Activated CD4-positive, alpha-beta T cell treated with anti-CD3 and anti-CD28 coated beads, Interleukin-2, amount 50 U/mL, for 48 hours (primary cell): ENCODE results near the gene OTUD7B.
"Not testable (repeated sequence)": the region's sequence is repeated elsewhere in the genome, so short reads cannot be mapped to it uniquely, and the experiment has no call there.

Experiments
- DNase-seq, 2 experiments: peaks; one replicate each; pipeline ENCODE4 v3.0.0-alpha.2; 2020

Gene OTUD7B

DNA sequence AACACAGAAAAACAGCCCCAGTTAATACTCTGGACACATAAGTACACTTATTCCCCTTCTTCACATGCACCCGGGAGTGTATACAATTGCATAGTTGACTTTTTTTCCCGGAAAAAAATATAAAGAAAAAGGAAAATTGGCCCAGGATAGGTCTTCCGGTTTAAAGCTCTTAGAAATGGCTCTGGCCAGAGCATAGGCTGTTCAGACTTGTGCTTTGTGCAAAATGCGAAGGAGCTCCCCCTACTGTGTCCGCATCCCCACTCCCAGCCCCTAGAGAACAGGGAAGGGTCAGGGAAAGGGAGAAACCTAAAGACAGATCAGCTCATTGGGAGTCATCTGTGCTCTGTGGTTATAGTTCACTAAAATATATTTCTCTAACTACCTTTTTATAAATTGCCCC, 68.3 kb downstream of the OTUD7B start:
- no peak for DNase-seq

DNA sequence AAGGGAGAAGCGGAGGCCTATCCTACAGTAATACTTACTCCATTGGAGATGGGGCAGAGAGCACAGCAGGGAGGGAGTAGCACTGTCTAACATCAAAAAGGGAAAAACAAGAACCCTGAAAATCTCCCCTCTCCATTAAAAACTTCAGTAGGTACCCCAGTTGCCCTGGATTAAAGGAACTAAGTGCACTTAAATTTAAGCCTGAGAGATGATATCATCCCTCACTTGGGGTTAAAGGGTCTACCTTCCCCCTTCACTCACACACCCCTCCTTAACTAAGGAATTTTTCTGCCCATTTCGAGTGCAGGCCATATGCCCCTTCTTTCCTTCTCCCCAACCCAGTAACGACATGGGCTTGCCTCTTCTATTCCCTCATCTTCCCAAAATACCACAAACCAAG, 70.1 kb downstream of the OTUD7B start:
- DNase-seq = no peak

DNA sequence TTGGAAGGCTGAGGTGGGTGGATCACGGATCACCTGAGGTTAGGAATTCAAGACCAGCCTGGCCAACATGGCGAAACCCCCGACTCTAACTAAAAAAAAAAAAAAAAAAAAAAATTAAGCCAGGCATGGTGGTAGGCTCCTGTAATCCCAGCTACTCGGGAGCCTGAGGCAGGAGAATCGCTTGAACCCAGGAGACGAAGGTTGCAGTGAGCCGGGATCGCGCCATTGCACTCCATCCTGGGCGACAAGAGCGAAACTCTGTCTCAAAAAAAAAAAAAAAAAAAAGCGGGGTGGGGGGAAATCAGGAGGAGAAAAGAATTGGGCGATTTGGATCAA, 71.9 kb downstream of the OTUD7B start:
- DNase-seq = not testable (repeated sequence)

DNA sequence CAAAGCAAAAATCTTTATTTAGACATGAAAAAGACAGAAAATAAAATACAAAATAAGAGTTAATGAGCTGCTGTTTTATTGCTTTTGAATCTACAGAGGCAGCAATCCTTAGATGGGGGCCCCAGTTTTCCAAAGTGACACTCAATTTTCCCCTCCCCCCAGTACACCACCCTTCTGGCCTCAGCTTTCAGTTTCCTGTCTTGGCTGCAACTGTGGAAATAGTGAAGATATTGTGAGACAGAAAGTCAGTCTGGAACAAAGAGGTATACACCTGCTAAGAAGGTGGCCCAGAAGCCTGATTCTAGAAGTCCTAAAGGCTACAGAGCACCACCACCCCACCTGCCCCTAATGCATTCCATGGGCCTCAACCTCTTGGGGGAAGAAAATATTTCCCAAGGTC, 72.8 kb downstream of the OTUD7B start:
- DNase-seq = no peak

DNA sequence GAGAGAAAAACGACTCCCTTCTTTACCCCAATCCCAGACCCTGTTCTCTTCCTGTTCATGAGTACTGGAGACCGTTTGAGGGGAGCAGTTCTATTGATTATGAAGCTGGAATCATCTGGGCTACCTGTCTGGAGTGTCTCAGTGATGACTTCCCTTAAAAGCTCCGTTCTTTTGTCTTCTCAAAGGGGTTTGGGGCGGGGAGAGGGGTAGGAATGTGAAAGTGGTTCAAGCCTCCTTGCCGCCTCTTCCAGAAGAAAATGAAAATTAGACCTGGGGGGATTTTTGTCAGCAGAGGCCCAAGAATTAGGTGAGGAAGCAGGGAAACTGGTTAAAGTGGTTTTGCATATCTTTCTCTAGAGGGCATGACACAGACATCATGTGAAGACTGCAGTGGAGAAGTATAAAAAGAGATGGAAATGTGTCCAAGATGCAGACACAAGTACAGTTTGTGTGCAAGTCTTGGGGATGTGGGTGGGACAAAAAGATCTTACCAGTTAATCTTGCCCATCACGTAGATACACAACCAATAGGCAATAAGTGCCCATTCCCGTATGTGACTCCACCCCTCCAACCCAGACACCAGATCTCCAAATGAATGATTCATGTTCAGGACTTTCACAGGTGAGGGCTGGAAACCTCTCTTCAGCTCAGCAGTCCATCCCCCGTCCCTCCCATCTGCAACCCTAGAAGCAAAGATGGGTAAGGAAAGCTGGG, 73.4 kb downstream of the OTUD7B start:
- peak in 1 of 2 experiments; percentile 24 for DNase-seq

DNA sequence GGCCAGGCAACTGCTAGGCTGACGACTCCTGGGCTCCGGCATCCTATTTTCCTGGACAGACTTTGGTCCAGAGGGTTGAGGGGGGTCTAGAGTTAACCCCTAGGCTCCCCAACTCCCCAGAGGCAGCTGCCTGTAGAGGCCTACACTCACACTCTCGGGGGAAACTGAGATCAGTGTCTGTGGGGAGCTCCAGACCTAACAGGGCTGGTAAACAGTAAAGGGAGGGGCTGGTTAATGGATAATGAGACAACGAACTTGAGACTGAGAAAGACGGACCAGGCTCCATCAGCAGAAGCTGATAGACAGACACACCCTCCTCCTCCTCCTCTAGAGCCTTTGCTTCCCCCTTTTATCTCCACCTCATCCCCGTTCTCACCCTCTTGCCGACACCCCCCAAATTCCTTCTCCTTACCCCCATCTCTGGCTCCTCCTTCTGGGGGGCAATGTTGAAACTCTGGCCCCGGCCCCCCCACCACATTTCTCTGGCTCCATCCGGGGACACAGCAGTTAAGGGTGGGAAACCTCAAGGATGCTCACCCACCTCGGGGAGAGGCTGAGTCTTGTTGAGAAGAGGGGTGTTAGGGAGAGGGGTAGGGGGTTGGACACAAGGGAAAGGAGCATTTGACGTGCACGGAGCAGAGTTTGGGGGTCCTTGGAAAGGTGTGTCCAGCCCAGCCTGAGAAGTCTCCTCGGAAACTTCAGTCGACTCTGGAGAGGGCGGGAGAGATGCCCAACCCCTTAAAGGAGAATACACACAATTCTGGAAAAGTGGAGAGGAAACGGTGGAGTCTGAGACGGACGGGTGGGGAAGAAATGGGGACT, 74.1 kb downstream of the OTUD7B start, which contains the start of gene MTMR11:
MTMR11 (minus strand) TSS at position 710 of the 822 bp plus-strand sequence; CDS start at position 478, 232 bp downstream.
- no peak for DNase-seq

DNA sequence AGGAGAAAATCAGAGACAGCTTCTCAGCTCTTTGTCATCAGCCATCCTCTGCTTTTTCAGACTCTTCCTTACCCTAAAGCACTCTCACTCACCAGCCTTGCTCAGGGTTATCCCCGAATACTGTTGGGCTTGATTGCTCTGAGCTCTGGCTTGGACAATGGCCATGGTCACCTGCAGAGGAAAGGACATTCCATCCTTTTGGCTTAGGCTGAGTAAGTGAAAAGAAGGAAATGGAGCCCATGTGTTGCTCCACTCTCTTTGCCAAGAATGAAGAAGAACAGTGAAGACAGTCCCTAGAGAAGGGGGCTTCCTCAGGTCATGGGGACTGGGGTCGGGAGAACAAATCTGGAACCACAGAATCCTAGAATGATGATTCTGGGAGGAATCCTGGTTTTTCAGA, 76.2 kb downstream of the OTUD7B start:
- no peak for DNase-seq

DNA sequence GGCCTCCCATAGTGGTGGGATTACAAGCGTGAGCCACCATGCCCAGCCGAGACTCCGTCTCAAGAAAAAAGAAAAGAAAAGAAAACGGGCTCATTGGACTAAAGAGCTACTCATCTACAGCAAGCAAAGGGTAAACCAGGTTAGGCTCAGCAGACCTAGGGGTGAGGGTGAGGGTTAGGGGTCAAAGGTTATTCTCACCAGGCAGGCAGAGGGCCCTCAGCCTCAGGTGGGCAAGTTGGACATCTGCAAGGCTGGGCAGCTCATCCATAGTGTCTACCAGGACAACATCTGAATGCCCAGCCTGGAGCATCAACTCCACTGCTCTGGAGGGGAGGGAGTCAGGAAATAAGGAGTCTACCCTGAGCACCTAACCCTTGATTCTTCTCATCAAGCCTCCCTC, 77.3 kb downstream of the OTUD7B start:
- DNase-seq = no peak

DNA sequence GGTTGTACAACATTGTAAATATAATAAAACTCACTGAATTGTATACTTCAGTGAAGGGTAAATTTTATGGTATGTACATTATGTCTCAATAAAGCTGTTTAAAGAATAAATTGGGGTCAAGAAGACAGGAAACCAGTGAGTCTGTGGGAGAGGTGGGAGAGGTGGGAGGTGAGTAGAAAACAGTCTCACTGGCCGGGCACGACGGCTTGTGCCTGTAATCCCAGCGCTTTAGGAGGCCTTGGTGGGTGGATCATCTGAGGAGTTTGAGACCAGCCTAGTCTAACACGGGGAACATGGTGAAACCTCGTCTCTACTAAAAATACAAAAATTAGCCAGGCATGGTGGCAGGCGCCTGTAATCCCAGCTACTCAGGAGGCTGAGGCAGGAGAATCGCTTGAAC, 78.1 kb downstream of the OTUD7B start:
- DNase-seq = no peak

DNA sequence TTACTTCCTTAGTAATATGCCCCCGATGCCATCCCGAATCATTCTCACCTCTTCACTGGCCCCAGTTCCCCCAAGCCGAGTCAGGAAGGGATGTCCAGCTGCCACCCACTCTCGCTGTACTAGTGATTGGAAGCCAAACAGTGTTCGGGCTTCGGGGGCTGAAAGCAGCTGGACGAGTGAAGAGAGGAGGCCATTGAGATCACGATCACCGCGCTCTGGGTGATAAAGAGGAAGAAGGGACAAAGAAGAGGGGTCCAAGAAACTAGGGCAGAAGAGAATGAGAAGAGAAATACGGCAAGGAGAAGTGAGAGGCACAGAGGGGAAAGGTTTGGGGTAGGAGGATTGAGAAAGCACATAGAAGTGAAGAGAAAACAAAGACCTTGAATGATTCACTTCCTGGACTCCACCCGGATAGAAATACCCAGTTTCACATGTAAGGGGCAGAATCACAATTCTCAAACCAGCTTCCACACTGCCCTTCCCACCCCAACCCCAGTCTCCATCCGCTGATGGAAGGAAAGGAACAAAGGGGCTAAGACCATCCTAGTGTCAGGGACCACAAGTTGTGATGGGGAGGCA, 79.2 kb downstream of the OTUD7B start:
- DNase-seq = no peak

DNA sequence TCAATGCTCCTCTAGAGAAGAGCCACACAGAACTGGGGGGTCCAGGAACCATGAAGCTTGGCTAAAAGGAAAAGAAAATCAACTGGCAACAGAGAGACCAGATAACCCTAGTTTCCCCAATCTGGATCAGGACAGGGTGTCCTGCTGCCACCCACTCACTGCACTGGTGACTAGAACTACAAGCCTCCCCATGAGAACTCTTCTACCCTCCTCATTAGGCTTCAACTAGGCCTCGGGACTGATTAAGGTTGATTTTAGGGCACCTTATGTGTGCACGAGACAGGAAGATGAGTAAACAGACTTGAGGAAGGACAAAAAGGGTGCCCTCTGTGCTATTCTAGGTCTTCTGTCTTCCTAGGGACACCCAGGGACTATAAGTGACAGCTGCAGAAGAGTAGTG, 80.7 kb downstream of the OTUD7B start:
- no peak for DNase-seq

DNA sequence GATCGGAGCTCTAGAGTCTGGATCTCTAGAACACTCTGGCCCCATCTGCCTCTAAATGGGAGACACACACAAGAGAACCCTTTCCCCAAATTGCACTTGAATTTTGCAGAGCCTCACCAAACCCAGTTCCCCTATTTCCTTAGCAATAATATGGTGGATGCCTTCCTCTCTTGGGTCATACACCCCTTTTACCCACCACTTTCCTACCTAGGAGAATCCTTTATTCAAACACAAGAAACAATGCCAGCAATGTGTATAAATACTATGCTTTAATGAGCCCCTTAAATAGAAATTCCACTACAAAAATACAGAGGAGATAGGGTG, 82.2 kb downstream of the OTUD7B start:
- no peak for DNase-seq

DNA sequence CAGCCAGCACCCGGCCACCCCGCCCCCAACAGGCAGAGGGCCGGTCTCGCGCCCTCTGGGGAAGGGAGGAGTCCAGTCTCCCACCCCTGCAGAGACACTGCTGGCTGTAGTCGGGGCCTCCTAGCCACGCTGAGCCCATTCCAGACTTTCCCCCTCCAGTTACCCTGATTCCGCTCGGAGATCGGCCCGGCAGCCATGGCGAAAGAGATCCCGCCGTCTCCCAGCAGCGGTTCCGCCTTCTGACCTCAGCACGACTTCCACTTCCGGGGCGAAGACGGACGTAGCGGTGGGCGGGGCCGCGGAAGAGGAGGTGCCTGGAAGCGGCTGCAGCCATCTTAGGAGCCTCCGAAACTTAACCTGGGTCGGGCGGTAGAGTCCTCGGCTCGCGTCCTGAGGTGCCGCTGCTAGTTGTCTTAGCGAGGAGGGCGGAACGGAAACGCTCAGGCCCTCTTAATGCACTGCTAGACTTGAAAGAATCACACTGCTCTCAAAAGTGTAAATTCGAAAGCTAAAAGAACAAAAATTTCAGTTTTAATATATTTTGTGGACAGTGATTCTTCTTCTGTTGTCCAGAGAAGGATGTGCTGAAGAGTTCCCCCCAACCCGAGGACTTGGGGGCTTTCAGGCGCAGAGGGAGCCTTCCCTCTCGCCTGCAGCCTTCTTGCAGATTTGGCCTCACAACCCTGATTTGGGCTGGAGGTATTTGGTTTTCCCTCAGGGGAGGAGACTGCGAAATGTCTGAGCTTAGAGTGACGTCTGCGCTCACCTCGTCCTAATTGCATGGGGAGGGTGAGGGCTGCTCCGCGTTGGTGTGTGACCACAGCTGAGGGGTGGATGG, 82.7 kb downstream of the OTUD7B start, which contains the start of gene SF3B4:
SF3B4 (minus strand) TSS at position 241 of the 838 bp plus-strand sequence; CDS start at position 197, 44 bp downstream.
- peak; percentile 95 to 96 for DNase-seq

DNA sequence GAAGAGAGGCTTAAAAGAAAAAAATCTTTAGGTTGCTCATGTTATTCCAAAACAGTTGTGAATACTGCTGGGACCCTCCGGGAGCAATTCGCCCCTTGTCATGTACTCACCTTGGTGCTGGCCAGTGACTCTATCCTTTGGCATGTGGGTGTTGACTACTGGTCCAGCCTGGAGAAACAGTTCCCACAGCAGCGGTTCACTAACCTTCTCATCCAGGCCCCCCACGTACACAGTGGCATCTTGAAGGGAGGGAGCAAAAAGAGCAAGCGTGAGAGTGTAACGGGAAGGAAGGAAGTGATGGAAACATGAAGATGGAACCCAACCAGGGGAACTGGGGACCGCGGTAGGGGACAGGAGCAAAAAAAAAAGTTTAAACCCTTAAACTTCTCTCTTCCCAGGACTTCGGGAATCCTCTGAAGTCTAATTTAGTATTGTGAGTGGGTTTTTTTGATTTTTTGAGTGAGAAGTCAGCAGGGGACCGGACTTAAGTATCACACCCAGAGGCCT, 83.4 kb downstream of the OTUD7B start:
- DNase-seq = no peak

DNA sequence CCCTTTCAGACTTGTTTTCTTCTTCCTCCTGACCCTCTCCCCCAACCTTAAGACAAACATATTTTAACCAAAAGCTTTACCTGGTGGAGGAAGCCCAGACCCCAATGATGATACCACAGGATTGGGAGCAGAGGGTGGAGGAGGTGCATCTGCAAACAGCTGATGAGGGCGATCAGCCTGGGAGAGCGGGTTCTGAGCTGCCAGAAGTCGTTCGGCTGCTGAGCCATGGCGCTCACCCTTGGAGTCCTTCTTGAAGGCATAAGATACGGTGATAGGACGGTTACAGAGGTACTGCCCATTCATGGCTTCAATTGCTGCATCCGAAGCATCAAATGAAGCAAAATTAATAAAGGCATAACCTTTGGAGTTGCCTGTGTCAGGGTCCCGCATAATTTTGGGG, 84.2 kb downstream of the OTUD7B start:
- DNase-seq = no peak

DNA sequence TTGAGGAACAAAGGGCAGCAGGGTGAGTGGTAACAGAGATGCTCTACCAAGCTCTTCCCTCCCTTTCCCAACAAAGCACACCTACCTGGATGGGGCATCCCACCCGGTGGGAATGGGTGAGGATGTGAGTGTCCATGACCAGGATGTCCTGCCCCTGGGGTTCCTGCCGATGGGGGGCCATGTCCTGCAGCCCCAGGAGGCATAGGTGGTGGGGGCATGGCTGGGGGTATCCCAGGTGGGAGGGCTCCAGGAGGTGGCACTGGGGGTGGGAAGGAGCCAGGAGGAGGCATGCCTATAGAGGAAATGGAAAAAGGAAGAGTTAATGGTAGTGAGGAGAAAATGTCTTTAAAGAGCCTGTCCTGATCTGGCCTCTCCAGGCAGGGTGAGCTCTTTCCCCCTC, 84.8 kb downstream of the OTUD7B start:
- no peak for DNase-seq

DNA sequence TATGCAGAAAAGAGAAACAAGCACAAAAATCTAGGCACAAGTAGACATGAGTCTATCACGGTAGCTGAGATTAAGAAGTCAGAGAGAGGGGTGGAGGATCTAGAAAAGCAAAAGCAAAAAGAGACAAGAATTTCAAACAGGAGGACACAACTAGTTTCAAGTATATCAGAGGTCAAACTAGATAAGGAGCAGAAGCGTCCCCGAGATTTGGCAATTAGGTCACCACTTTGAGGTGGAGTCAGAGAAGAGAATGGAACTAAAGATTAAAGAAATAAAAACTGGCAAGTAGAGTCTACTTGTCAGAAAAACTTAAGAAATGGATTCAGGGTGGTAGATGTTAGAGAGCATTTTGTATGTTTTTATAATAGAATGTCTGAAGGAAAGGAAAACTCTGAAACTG, 85.2 kb downstream of the OTUD7B start:
- DNase-seq = no peak

DNA sequence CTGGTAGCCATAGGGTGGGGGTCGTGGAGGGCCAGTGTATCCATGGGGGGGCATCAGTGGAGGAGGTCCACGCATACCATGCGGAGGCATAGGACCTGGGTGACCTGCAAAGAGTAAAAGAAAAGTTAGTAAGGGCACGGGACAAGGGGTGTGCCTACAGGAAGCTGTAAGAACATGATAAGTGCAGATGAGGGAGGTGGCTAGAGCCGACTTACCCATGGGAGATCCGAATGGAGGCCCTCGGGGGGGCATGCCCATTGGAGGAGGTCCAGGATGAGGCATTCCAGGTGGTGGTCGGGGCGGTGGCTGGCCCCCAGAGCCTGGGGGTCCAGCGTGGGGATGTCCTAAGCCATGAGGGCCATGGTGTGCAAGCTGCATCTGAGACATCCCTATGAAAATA, 86.9 kb downstream of the OTUD7B start:
- no peak for DNase-seq

DNA sequence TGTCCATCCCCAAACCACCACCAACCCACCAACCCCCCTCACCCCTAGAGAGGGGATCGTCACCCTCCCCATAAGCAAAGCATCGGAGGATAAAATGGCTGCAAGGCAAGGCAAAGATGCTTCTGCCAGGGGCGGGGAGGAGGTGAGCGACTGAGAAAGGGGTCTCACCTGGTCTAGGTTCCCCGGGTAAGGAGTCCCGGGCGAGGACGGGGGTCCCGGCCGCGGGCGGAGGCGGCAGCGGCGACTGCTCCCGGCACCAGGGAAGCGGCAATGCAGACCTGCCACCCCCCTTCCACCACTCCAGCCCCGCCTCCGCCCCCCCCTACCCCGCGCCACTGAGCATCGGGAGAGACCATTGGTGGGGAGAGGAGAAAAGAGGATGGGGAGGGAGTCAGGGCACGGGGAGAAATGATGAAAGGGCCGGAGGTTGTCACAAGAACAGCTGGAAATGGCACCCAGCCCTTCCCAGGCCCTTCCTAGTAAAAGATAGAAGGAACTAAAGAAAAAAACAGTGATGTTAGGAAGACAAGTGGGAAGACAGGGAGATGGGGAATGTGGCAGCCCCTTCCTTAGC, 92.9 kb downstream of the OTUD7B start, which contains the start of gene SV2A:
SV2A (minus strand) TSS at position 274 of the 574 bp plus-strand sequence. CDS start 4,004 bp downstream, outside the sequence.
- DNase-seq = peak; percentile 55 to 56

DNA sequence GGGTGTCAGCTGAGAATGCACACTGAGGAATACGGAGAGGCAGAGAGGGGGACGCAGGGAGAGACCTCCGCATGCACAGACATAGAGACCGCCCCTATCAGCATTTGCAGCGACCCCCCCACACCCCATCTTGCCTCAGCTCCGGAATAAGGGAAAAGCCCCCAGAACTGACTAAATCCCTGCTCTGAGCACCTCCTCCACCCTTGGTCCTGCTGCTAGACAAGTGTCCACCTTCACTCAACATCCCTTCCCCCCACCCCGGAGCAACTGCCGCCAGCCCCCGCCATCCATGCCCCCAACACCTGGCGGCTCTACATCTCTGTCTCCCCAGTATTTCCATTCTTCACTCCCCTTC, 93.7 kb downstream of the OTUD7B start:
- DNase-seq = no peak

DNA sequence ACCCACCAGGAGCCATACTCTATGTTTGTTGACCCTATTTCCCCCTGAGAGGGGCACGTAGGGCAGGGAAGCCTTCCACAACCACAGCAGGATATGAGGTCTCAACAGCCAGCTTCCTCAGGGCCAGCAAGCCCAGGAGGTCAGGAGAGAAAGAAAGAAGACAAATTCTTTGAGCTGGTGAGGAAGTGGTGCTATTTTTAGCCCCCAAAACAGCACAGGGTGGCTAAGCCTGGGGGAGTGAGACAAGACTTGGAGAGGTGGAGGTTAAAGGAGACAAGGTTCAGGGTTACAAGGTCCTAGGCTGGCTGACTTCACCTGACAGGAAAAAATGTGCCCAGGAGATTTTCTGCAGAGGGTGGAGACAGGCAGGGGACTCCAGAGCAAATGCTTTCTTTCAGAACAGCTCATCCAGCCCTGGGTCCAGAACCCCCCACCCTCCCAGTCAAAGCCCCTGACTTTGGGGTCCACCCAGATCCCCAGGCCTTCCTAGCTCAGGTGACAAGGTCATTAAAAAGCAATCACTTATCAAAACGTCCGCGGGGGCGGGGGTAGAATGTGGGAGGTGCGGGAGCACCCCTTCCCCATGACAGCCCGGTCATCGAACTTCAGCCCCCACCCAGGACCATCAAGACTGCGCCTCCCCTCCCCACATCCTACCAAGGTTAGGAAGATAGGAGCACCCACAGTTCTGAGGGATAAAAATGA, 94.2 kb downstream of the OTUD7B start:
- DNase-seq = no peak
